Retinal pigment epithelial cell (primary cell): ENCODE results near the gene BABAM1.

ENCODE experiments used
- DNase-seq: peaks from one replicate; pipeline ENCODE4 v3.0.0-alpha.2; 2010; ENCODE audit warnings: low read depth
- H3K4me3 ChIP-seq: 2 replicates; pipeline ENCODE4 v1.5.1; 2011; ENCODE audit warnings: mild to moderate bottlenecking, low read length, control low read depth, moderate library complexity
- CTCF ChIP-seq: conservative IDR thresholded peaks from 2 replicates; pipeline ENCODE4 v1.5.1; 2011; ENCODE audit warnings: low read depth, low read length, control low read depth, inconsistent platforms

The BABAM1 gene

GRCh38 chr19:17305216-17305516, 37.9 kb downstream of the BABAM1 start:
- no peak overlapping the region for H3K4me3 ChIP-seq
- no peak for DNase-seq
- TF ChIP-seq CTCF: no peak

- peak; percentile 95 for DNase-seq
- TF ChIP-seq CTCF: peak; percentile 83
- H3K4me3 ChIP-seq: peak within 1 kb of the TSS; percentile 79
Observed at GRCh38 chr19:17305517-17306284, 38.5 kb downstream of the BABAM1 start, which contains the start of gene MRPL34. MRPL34 (plus strand) TSS chr19:17305872; CDS start chr19:17305893, 21 bp downstream.

GRCh38 chr19:17306285-17306714, 39.1 kb downstream of the BABAM1 start:
- DNase-seq: no peak
- H3K4me3 ChIP-seq: peak overlapping the region; percentile 79
- no peak for TF ChIP-seq CTCF

GRCh38 chr19:17307876-17308377, 40.7 kb downstream of the BABAM1 start:
- no peak for TF ChIP-seq CTCF
- H3K4me3 ChIP-seq: no peak overlapping the region
- DNase-seq: no peak

- TF ChIP-seq CTCF: no peak
- peak; percentile 99 for DNase-seq
- peak within 1 kb of the TSS; percentile 93 for H3K4me3 ChIP-seq
Observed at GRCh38 chr19:17309198-17309964, 42.1 kb downstream of the BABAM1 start, which contains the start of gene DDA1. DDA1 (plus strand) TSS chr19:17309563; CDS start chr19:17309655, 92 bp downstream.

GRCh38 chr19:17309965-17310461, 42.8 kb downstream of the BABAM1 start:
- no peak for TF ChIP-seq CTCF
- DNase-seq: no peak
- H3K4me3 ChIP-seq: peak overlapping the region; percentile 93
